GM18526 (cell line): Measurements from ENCODE around the gene KLHDC4.

ENCODE experiments used
- POLR2A ChIP-seq: IDR thresholded peaks from 3 replicates; pipeline ENCODE4 v1.6.1; 2011; ENCODE audit not compliant: insufficient read length; ENCODE audit errors: extremely low read depth

KLHDC4 gene

DNA sequence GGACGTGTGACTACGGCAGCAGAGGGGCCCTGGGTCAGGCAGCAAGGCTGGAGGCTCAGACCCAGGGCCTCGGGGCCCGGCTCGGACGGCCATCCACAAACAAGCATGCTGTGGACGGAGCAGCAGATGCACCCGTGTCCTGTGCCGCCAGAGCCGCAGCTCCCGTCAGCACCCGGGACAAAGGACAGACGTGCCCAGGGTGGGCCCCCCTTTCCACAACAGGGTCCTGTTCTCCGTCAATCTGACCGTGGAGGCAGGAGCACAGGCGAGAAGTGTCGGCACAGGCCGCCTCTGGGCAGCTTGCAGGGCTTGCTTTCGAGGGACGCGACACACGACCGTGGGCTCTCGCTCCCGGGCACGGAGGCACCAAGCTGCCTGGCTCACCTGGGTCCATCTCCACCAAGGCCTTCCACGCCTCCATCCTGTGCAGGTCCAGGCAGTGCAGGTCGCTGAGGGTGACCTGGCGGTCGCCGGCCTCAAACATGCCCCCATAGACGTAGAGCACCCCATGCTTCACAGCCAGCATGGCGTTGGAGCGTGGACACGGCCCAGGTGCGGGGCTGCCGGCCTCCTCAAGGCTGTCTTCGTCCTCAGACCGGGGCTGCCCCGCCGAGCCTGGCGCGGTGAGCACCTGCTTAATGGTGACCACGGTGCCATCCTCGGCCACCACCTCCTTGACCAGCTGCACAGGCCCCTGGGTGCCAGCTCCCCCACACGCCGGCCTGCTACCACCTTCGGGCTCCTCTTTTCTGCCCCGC is 56.7 kb downstream of the KLHDC4 start:
- TF ChIP-seq POLR2A = no peak

DNA sequence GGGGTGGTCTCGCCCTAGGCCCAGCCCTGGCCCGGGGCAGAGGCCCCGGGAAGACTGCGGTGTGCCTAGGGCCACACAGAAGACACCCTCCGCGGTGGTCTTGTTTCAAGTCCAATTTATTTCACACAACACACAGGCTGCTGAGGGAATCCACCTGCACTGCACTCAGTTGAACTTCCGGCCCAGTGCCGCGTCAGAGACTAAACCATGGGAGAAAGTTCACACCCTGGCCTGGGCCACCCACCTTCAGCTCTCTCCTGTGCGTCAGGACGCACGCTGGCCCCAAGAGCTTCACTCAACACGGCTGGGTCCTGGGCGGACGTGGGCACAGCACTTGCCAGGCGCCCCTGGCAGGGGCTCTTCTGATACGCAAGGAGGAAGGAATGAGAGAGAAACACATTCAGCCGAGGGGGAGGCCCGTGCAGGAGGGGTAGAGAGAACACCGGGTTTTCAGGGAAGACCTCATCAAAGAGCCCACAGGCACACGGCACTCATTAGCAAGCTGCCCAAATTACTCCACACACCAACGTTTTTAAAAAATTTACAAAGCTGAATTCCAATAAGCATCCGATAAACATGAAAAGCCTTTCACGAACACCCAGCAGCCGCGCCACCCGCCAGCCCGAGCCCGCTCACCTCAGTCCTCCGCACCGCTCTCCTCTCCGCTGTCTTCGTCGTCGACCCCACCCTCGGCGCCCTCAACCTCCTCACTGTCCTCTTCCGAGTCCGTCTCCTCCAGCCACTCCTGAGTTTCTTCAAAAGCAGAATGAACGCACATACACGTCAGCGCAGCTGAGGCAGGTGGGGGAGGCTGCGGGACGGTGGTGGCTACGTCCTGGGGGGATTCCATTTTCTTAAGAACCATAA is 57.8 kb downstream of the KLHDC4 start:
- no peak for TF ChIP-seq POLR2A

- no peak for TF ChIP-seq POLR2A
Observed at GRCh38 chr16:87707097-87707496, 58.7 kb downstream of the KLHDC4 start.

- no peak for TF ChIP-seq POLR2A
Observed at GRCh38 chr16:87706278-87707000, 59.3 kb downstream of the KLHDC4 start.

DNA sequence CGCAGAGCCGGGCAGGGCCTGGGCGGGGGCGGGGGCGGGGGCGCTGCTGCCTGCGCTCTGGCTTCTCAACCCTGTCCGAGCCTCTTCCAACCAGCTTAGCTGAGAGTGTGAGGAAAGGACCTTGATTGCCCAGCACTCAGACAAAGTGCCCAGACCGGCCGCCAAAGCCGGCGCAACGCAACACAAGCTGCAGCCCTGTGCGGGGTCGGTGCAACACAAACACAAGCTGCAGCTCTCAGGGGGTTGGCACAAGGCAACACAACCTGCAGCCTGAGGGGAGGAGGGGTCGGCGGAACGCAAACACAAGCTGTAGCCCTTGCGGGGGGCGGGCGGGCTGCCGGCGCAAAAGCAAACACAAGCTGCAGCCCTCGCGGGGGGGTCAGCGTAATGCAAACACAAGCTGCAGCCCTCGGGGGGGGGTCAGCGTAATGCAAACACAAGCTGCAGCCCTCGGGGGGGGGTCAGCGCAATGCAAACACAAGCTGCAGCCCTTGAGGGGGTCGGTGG is 60.0 kb downstream of the KLHDC4 start:
- no peak for TF ChIP-seq POLR2A

- no peak for TF ChIP-seq POLR2A
Observed at GRCh38 chr16:87704754-87705353, 60.9 kb downstream of the KLHDC4 start.

DNA sequence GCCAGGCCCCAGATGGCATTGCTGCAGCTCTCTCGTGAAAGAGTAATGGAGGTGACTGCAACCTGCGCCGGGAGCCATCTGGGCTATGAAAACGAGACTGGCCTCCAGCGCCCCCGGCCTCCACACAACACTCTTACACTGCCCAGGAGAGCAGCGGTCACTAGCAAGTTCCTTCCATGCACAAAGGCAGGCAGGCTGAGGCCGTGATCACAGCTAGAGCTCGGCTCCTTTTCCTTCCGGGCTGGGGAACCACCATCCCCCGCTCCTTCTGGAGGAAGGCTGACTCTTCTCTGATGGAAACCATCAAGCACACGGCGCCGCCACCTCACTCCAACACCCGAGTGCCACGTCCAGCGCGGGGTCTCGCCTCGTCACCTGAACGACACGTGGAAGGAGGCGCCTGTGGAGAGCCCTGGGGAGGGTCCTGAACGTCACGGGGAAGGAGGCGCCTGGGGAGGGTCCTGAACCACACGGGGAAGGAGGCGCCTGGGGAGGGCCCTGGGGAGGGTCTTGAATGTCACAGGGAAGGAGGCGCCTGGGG is 61.9 kb downstream of the KLHDC4 start:
- no peak for TF ChIP-seq POLR2A

DNA sequence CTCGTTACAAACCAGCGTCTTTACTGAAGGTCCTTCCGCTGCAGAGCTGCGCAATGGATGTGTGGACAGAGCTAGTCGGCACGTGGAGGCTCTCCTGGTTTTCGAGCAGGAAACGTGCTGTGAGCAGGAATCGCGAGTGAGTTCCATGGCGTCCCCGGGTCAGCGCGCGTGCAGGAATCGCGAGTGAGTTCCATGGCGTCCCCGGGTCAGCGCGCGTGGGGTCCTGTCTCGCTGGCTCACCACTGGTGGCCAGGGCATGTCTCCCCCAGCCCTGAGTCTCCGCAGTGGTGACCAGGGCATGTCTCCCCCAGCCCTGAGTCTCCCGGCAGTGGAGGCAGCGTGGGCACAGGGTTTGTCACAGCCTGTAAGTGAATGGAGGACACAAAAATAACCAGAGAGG is 62.7 kb downstream of the KLHDC4 start:
- no peak for TF ChIP-seq POLR2A

DNA sequence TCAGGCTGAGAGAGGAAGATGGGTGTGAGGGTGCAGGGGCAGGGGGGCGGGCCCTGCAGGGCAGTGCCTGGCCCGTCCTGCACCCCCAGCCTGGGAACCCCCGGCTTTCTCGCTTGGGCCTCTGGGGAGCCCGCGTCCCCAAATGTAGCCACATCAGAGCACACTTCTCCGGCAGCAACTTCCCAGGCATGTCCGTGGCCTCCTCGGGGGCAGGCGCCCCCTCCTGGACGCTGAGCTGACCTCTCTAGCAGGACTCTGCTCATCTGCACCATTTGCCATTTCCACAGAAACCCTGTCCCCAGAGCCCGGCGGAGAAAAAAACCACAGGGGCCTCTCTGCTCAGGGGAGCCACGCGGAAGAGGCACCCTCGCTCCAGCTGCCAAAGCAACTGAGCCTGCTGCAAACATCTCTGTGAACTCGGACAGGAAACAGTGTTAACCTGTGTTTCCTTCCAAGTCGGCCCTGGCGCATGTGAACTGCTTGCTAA is 63.4 kb downstream of the KLHDC4 start:
- TF ChIP-seq POLR2A = no peak

DNA sequence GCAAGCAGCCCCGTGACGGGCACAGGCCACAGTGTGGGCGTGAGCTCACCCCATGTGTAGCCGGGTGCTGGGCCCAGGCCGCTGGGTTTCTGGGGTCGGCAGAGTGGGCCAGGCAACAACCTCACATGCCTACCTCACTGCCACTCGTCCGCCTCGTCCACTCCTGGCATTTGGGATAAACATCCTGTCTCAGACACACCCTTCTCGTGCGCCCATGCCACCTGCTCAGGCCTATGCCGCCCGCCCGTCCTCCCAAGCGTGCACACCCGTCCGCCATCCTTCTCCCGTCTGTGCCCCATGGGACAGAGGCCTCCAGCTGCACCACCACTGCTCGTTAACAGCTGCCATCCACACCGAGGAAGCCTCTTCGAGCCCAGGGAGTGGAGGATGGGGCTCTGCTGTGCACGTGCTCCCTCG is 64.3 kb downstream of the KLHDC4 start:
- TF ChIP-seq POLR2A = peak; percentile 15

- peak; percentile 8 for TF ChIP-seq POLR2A
Observed at GRCh38 chr16:87701078-87701460, 64.7 kb downstream of the KLHDC4 start.

DNA sequence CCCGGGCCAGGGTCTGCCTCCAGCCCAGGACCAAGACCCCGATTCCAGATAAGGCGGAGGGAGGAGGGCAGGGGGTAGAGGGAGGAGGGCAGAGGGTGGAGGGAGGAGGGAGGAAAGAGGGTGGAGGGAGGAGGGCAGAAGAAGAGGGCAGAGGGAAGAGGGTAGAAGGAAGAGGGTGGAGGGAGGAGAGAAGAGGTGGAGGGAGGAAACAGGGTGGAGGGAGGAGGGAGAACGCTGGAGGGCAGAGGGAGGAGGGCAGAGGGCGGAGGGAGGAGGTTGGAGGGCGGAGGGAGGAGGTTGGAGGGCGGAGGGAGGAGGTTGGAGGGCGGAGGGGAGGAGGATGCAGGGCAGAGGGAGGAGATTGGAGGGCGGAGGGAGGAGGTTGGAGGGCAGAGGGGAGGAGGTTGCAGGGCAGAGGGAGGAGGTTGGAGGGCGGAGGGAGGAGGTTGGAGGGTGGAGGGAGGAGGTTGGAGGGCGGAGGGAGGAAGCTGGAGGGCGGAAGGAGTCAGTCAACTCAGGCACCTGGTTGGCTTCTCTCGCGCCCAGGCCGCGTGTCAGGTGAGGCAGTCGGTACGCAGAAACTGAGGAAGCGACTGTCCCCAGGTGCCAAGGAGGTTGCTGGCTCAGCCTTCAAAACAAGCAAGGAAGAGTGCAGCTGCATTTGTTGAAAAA is 65.2 kb downstream of the KLHDC4 start:
- no peak for TF ChIP-seq POLR2A

DNA sequence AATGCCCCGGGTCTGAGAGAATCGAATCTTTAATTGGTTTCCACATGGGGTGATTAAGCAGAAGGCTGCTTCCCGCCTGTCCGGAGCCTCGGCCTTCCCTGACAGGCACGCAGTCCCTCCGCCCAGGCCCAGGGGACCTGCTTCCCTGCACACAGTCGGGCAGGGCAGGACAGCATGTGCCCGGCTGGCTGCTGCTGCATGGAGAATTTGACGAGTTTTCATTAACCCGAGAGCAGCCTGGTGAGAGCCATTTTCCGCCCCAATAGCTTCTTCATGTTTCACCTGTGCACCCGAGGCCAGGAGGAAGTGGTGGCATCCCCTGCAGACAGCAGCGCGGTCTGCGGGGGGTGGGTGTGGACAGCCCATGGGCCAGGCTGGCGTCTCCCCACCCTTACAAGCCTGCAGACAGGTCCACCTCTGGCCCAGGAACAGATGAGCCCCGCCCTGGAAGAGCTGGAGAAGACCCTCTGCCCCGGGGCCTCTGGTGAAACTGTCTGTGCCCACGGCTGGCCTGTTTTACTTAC is 67.0 kb downstream of the KLHDC4 start:
- no peak for TF ChIP-seq POLR2A

GRCh38 chr16:87698241-87698640 is 67.5 kb downstream of the KLHDC4 start:
- no peak for TF ChIP-seq POLR2A
